ENCODE results near the gene CCL3. TPM values are rescaled to one million over a fixed set of nuclear protein-coding genes. Genes with fewer than 3 reads are reported as not detected.
"Not testable (repeated sequence)": the region's sequence is repeated elsewhere in the genome, so short reads cannot be mapped to it uniquely, and the experiment has no call there.

The CCL3 gene
- total RNA-seq, 1 experiment from 2014 or later: 0.96 TPM

GRCh38 chr17:36086791-36087190 is 3.2 kb downstream of the CCL3 start:
- DNase-seq (ENCODE audit: low read depth): no peak

DNA sequence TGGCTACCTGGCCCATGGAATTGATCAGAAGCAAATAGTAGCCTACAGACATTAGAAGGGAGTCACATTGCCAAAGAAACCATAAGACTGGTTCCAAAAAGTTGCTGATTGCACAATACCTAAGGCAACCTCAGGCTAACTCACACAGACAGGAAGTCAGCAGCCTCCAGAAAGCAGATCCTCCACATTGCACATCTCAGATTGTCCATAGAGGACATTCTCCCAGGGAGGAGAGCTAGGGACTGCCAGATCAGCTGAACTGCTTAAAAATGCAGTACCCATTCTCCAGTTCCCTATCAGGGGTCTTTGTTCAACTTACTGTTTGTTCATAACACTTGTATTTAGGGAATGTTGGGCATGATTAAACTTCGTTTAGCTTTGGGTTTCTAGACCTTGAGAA is 4.2 kb downstream of the CCL3 start:
- DNase-seq (ENCODE audit: low read depth): no peak

DNA sequence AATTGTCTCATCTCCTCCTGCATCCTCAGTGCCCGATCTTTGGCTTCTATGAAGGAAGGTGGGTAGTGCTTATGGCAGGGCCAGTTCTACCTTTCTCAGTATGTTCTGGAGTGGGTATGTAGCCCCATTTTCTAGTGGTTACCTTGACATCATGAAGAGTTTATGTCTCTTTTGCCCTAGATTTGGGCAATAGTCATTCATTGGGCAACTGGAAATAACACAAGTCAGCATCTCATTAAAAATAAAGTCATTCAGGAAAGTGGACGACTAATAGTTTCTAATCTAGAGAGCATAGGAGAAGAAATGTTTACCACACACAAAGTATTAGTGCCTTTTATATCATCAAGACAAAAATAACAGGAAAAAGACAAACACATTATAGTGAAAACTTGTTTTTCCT is 6.3 kb downstream of the CCL3 start:
- not testable (repeated sequence) for DNase-seq (ENCODE audit: low read depth)

DNA sequence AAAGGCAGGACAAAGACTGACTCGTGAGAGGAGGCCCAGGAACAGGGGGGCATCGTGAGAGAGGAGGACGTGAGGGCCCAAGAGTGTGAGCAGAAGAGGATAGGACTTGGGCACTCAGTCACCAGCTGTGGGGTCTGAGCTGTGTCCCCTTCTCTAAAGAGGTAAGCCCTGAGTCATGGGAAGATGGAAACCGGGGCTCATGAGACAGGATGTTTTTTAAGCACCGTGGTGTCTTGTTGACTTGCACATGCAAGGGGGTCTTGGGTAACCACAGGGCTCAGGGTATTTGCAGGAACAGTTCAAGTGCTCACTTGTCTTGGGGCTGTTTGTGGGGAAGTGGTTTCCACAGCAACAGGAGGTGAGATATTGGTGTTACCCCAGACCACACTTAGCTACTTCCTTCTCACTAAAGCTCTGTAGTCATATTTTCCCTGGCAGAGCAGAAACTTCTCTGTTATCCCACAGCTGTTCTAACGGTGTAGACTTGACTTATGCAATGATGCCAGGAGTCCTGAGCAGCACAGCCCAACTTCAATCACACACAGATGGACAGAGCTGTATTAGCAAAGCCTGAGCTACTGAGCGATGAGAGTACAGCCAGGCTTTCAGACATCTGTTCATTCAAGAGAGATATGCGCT is 7.3 kb downstream of the CCL3 start:
- not testable (repeated sequence) for DNase-seq (ENCODE audit: low read depth)

- not testable (repeated sequence) for DNase-seq (ENCODE audit: low read depth)
These were observed 8.1 kb downstream of the CCL3 start for GRCh38 chr17:36081681-36082471.

GRCh38 chr17:36074365-36074764 is 15.6 kb downstream of the CCL3 start:
- no peak for DNase-seq (ENCODE audit: low read depth)

DNA sequence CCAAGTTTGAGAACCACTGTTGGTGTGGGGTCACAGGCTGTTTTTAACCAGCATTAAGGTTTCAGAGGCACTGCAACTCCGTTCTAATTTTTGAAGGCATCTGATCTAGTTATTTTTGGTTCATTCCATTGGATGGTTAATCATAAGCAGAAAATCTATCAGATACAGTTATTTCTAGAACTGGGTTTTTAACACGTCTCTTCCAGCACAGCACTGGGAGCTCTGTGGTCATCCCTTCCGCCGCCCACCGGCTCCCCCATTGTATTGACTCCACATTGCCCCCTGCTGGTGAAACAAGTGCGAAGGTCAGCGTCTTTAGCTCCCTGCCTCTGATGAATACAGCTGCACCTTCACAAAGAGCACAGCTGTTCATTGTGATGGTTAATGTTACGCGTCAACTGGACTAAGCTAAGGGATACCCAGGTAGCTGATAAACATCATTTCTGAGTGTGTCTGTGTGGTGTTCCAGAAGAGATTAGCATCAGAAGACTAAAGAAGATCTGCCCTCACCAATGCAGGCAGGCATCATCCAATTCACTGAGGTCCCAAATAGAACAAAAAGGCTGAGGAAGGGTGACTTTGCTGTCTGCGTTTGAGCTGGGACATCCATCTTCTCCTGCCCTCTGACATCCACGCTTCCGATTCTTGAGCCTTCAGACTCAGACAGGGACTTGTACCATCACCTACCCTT is 17.4 kb downstream of the CCL3 start:
- peak; percentile 37 for DNase-seq (ENCODE audit: low read depth)

DNA sequence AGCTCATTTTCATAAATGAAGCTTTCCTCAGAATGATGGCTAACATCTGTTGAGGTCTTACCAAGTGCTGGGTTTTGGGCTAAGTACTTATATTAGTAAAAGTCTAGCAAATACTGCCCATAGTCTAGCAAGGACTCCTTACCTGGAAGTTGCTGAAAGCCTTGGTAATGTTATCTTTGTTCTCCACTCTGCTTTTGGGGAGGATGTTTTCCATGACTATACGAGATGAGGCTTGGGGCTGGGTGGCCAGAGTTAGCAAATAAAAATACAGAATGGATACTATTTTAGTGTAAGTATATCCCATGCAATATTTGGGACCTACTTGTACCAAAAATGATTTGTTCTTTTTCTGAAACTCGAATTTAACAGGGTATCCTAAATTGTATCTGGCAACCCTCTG is 18.2 kb downstream of the CCL3 start:
- no peak for DNase-seq (ENCODE audit: low read depth)

DNA sequence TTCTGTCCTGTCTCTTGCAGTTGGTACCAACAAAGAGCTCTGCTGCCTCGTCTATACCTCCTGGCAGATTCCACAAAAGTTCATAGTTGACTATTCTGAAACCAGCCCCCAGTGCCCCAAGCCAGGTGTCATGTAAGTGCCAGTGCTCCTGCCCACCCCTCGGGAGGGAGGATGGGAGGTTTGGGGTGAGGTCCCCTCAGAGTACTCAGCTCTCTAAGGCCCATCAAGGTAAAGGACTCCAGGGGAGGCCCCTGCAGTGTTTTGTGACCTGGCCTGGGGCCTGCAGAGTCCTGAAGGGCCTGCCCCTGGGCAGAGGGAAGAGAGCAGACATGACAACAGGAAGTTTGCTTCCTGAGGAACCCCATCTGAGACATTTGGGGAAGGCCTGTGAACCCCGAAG is 19.5 kb downstream of the CCL3 start:
- DNase-seq (ENCODE audit: low read depth): no peak

GRCh38 chr17:36069136-36069535 is 20.8 kb downstream of the CCL3 start:
- no peak for DNase-seq (ENCODE audit: low read depth)

DNA sequence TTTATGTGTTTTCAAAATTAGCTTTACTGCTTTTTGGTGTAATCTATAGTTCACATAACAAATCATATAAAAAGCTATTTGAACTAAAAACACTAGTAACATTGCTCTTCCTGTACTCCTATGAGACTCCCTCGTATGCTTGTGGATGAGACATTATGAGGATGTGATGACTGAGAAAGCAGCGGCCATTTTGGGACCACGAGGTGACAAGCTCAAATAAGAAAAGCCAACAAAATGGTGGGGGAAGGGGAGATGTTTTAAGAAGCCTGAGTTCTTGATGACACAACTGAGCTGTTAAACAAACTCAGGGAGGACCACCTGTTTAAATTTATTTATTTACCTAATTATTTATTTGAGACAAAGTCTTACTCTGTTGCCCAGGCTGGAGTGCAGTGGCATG is 21.4 kb downstream of the CCL3 start:
- DNase-seq (ENCODE audit: low read depth): no peak

GRCh38 chr17:36066365-36066985 is 23.5 kb downstream of the CCL3 start:
- DNase-seq (ENCODE audit: low read depth): no peak

DNA sequence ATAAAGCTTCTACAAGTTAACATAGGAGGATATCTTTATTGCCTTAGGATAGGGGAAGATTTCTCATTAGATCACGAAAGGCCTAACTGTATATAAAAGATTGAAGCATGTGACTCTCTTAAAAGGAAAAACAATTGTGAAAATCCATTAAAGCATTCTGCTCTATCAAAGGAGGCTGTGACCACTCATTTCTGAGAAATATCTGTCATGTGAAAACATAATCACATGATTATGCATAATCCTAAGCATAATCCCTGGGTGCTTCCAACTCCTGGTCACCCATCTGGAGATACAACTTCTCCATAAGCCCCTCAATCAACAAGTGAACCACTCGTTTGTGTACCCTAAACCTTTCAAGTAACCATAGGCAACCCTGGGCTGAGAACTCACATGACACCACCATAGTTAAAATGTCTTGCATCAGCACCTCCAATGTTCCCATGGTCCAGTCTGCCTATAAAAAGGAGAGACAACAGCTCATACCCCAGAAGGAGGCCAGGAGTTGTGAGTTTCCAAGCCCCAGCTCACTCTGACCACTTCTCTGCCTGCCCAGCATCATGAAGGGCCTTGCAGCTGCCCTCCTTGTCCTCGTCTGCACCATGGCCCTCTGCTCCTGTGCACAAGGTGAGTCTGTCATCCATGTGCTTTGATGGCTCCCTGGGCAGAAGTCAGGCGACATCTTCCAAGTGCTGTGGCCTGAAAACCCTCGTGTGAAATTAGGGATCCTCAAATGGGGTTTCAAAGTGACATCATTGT is 26.0 kb downstream of the CCL3 start, which contains the start of gene CCL18:
CCL18 (plus strand) TSS at position 487 of the 756 bp plus-strand sequence; CDS start at position 558, 71 bp downstream.
- DNase-seq (ENCODE audit: low read depth): no peak

DNA sequence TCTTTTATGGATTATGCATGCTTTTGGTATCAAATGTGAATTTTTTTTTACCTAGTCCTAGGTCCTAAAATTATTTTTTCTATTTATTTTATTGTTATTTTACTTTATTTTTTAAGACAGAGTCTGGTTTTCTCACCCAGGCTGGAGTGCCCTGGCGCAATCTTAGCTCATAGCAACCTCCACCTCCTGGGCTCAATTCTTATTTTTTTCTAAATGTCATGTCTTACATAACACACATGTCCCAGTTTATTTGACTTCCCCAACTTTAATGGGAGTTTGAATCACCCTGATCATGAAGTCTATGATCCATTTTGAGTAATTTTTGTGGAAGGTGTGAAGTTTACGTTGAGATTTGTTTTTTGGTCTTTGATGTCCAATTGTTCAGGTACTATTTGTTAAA is 29.1 kb downstream of the CCL3 start:
- no peak for DNase-seq (ENCODE audit: low read depth)

DNA sequence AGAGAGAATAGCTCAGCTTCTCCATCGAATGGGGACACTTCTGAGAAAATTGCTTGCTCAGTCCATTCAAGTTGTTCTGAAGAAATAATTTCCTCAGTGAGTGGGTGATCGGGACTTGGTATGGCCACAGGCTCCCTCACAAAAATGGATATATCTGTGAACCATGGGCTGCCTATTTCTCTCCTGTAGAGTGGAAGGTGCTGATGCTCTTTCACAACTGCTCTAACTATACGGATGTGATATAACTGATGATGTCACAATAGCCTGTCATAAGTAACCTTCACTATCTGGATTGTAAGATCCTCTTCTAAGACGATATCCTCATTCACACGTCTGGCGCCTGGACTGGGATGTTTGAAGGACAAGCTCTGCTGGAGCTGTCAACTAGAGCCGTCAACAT is 30.5 kb downstream of the CCL3 start:
- no peak for DNase-seq (ENCODE audit: low read depth)

DNA sequence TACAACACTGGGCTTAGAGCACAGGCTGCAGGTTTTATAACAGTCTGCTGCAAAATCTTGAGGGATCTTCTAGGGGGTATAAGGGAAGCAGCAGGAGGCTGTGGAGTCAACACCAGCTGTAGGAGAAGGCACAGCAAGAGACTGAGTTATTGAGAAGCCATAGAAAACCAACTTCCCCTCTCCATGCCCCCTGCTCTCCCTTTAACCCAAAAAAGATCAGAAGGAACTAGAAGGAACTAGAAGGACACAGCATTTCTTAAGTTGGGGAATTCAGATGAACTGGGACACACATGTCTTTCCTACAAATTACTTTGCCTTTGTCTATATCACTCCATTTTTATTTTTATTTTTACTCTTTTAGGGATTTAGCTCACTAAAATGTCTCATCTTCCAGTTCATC is 32.0 kb downstream of the CCL3 start:
- no peak for DNase-seq (ENCODE audit: low read depth)

DNA sequence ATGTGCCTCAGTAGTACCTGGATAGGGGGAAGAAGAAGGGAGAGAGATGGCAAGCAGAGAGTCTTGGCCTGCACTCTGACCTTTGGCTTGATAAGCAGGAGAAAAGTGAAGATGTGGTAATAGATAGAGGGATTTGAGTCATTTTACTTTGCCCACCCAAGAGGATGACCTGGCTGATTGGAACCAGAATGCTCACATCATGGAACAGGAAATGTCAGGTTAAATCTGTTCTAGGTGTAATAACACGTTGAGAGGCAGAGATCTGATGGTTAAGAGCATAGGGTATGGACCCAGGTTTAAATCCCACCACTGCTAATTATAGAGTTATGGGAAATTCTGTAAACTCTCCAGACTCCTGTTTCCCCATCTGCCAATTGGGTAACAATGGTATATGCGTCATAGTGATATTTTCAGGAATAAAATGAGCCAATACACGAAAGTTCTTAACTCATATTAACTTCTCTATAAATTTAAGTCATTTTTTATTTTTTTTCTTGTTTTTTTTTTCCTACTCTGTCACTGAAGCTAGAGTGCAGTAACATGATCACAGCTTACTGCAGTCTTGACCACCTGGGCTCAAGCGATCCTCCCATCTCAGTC is 33.9 kb downstream of the CCL3 start:
- DNase-seq (ENCODE audit: low read depth): no peak

DNA sequence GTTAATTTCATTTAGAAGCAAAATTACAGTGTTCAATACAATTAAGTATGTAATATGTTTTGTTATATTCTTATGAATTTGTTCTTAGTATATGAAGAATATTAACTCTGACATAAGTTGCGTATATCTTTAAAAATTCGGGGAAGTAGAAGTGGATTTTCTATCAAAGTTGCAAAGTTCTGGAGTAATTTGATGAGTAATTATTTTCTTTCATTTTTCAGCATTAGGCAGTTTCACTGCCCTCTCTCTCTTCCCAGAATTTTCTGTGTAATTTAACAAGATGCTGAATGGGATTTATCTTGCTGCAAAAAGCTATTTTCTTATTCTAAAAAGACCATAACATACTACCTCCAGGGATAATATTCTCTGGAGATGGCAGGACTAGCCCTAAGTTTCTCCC is 34.8 kb downstream of the CCL3 start:
- DNase-seq (ENCODE audit: low read depth): no peak

- DNase-seq (ENCODE audit: low read depth): no peak
These were observed 40.3 kb downstream of the CCL3 start for GRCh38 chr17:36049643-36050042.

GRCh38 chr17:36048066-36048465 is 41.9 kb downstream of the CCL3 start:
- DNase-seq (ENCODE audit: low read depth): no peak

Measured in RPMI7951 (cell line).